ENCODE data around the gene TPP1.

Gene TPP1

DNA sequence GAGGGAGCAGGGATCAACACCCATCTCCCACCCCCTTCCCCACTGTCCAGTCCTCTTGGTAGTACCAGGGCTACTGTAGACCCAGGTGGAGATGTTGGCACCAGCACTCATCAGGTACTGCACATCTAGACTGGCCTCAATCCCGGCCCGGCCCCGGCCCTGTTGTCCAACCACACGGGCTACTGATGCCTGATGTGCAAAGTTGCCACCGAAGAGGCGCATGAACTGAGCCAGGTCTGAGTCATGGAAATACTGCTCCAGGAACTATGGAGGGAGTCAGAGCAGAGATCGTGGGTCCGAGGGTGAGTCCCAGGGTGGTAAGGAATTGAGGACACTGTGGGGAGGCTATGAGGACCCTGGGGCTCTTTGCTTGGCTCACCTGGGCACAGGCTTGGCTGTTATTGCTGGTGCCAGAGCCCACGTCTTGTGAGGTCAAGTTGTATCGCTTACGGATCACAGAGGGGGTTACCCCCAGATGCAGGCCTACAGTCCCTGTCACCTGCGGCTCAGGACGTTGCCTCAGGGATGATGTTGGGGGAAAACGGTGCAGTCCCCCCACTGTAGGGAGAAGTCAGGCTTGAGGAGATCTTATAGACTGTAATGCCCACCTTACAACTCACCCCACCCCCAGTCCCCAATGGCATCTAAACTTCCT is 2.5 kb downstream of the TPP1 start:
- H3K4me3 Mint-ChIP-seq, result peak overlapping the region; percentile 31
- peaks cover 15% of the 10 kb centered on the region for H3K4me1 Mint-ChIP-seq
- H3K27ac Mint-ChIP-seq, result no peak overlapping the region
- peaks cover 18% of the 10 kb centered on the region for H3K36me3 Mint-ChIP-seq
- no peaks in the 10 kb centered on the region for H3K9me3 Mint-ChIP-seq
- no peak for ATAC-seq (ENCODE audit: low read depth)
- H3K27me3 Mint-ChIP-seq, result no peaks in the 10 kb centered on the region
- DNase-seq (ENCODE audit: low spot score in 2 of 2), result no peak

DNA sequence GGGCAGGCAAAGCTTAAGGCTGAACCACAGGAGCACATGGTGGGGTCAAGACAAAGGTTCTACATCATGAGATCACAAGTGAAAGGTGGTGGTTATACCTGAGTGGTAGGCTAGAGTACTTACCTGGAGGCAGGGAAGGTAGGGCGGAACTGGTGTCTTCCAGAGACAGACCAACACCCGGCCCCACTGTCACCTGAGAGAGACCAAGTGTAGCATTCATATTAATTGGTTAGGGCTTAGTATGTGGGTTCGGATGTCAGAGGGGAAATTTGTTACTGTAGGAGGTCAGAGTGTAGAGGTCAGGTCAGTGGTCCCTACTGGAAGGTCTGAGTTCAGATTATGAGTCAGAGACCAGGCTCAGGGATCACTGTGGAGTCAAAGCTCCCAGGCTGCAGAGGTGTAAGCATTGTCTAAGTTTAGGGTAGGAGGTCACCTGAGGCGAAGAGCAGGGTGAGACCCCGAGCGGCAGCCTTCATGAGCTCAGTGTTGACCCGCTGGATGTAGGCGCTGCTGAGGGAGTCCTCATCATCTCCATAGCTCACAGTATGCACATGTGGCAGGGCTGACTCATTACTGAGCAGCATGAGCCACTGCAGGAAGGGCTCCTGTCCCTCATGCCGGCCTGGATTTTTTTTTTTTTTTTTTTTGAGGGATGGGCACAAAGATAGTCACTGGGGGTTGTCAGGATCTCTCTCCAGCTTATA is 3.2 kb downstream of the TPP1 start:
- peak overlapping the region; percentile 82 for H3K27ac Mint-ChIP-seq
- ATAC-seq (ENCODE audit: low read depth) (no peak), DNase-seq (ENCODE audit: low spot score in 2 of 2) (no peak)
- peaks cover 19% of the 10 kb centered on the region for H3K4me1 Mint-ChIP-seq
- no peak overlapping the region for H3K4me3 Mint-ChIP-seq
- H3K27me3 Mint-ChIP-seq, result no peaks in the 10 kb centered on the region
- H3K36me3 Mint-ChIP-seq, result peaks cover 18% of the 10 kb centered on the region
- H3K9me3 Mint-ChIP-seq, result no peaks in the 10 kb centered on the region

DNA sequence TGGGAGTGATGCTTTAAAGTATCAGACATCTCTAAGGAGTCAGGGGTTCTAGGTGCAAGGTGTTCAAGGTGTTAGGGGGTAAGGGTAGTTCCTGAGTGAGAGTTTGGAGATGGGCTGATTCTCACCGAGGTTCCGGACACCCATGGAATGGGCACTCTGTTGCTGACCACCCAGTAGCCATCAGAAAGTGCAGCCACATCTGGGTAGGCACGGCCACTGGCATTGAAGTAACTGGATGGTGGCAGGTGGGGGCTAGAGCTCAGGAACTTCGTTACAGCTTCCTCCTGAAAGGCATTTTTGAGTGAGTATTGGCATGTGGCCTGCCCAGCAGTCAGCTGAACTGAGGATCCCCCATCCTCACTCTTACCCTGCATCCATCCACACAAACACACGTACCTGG is 4.2 kb downstream of the TPP1 start:
- ATAC-seq (ENCODE audit: low read depth), result no peak
- H3K9me3 Mint-ChIP-seq, result no peaks in the 10 kb centered on the region
- H3K4me3 Mint-ChIP-seq, result no peak overlapping the region

DNA sequence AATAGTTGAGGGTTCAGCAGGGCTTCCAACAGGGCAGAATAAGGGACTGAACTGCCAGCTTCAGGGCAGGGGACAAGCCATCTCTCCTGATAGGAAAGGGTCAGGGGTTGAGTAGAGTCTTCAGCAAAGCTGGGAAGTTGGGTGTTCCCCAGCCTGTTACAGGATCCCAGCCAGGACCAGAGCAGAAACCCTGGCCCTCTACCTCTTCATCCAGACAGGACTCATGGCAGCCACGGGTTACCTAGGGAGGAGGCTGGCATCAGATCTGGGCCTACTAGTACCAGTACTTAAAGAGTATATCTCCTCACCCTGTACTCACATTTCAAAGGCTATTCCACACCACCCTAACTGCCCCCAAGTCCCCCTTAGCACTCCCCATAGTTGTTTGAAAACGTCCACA is 4.8 kb downstream of the TPP1 start:
- peaks cover 26% of the 10 kb centered on the region for H3K36me3 Mint-ChIP-seq
- no peaks in the 10 kb centered on the region for H3K27me3 Mint-ChIP-seq
- peaks cover 25% of the 10 kb centered on the region for H3K4me1 Mint-ChIP-seq
- ATAC-seq (ENCODE audit: low read depth), result no peak
- H3K27ac Mint-ChIP-seq, result no peak overlapping the region
- H3K4me3 Mint-ChIP-seq, result no peak overlapping the region
- no peak for DNase-seq (ENCODE audit: low spot score in 2 of 2)
- H3K9me3 Mint-ChIP-seq, result no peaks in the 10 kb centered on the region

More for the DNA sequence above, 4.2 kb downstream of the TPP1 start:
- Mint-ChIP-seq H3K4me1 (peaks cover 25% of the 10 kb centered on the region), H3K27me3 (no peaks in the 10 kb centered on the region), H3K36me3 (peaks cover 20% of the 10 kb centered on the region), H3K27ac (no peak overlapping the region)
- DNase-seq (ENCODE audit: low spot score in 2 of 2), result no peak

DNA sequence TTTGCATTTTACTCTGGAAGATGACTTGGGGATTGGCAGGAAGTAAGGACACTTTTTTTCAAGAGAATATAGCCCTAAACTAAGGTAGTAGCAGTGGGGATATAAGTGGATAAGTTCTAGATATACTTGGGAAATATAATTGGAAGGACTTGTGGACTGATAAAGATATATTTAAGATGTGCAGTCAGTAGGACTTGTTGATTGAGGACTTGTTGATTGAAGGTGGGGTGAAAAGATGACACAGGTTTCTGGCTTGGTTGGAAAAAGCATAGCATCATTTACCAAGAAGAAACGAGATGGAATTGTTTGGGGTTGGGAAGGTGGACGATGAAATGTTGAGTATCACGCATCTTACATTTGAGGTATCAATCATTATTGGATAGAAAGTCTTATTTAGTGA is 5.7 kb downstream of the TPP1 start:
- no peak for ATAC-seq (ENCODE audit: low read depth)
- no peak overlapping the region for H3K27ac Mint-ChIP-seq
- no peak overlapping the region for H3K4me3 Mint-ChIP-seq
- peaks cover 33% of the 10 kb centered on the region for H3K36me3 Mint-ChIP-seq
- H3K4me1 Mint-ChIP-seq, result peaks cover 25% of the 10 kb centered on the region
- DNase-seq (ENCODE audit: low spot score in 2 of 2), result no peak
- no peaks in the 10 kb centered on the region for H3K9me3 Mint-ChIP-seq
- no peaks in the 10 kb centered on the region for H3K27me3 Mint-ChIP-seq

DNA sequence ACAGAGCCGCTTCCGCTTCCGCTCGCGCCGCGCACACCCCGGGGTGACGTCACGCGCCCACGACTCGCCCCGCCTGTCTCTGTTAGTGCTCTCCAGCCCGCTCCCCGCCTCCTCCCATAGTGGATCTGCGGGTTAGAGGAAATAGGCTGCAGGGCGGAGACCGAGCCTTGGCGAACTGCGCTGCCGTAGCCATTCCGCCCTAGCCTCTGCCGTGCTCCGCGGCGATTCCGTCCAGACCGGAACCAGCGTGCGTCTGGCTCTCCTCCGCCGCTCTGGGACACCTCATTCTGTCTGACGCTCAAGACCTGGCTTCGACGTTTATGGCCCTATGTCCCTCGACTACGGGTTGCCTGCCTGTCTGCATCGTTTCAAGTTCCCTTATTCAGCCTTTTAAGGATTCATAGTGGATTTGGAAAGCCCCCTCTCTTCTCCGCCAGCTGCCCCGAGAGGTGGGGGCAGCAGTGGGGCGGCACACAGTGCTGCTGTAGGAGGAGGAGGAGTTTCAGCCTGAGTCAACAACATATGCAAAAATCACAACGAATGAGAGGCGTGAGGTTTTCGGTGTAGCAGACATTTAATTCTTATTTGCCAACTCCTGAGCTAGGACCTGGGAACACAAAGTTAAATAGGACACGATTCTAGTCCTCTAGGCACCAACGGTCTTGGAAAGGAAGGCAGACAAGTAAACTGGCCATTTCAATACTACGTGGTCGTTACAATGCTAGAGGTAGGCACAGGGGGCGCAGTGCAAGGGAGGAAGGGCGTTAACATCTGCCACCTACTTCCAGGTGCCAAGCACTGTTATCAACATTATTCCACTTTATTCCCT is 6.8 kb downstream of the TPP1 start, which contains the start of gene TAF10:
TAF10 (minus strand) TSS at position 4 of the 829 bp plus-strand sequence. CDS start 27 bp downstream, outside the sequence.
- ATAC-seq (ENCODE audit: low read depth) (peak; percentile 82), DNase-seq (ENCODE audit: low spot score in 2 of 2) (peak; percentile 88 to 91)
- Mint-ChIP-seq H3K9me3 (no peaks in the 10 kb centered on the region), H3K4me1 (peaks cover 26% of the 10 kb centered on the region), H3K27me3 (no peaks in the 10 kb centered on the region), H3K36me3 (peaks cover 36% of the 10 kb centered on the region), H3K27ac (no peak within 1 kb of the TSS), H3K4me3 (peak within 1 kb of the TSS; percentile 90)

DNA sequence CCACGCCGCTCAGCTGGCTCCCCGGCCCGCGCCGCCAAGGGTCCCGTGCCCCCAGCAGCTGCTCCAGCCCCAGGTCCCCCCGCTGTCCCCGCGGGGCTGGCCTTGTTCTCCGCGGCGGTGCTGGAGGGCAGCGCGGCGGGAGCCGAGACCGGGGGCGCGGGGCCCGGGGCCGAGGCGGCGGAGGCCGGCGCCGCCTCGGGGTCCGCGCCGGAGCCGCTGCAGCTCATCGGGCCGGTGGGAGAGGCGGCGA is 7.3 kb downstream of the TPP1 start:
- Mint-ChIP-seq H3K36me3 (peaks cover 38% of the 10 kb centered on the region), H3K27me3 (no peaks in the 10 kb centered on the region), H3K27ac (no peak overlapping the region), H3K4me1 (peaks cover 28% of the 10 kb centered on the region), H3K9me3 (no peaks in the 10 kb centered on the region), H3K4me3 (peak overlapping the region; percentile 90)
- peak; percentile 4 for ATAC-seq (ENCODE audit: low read depth)
- no peak for DNase-seq (ENCODE audit: low spot score in 2 of 2)

DNA sequence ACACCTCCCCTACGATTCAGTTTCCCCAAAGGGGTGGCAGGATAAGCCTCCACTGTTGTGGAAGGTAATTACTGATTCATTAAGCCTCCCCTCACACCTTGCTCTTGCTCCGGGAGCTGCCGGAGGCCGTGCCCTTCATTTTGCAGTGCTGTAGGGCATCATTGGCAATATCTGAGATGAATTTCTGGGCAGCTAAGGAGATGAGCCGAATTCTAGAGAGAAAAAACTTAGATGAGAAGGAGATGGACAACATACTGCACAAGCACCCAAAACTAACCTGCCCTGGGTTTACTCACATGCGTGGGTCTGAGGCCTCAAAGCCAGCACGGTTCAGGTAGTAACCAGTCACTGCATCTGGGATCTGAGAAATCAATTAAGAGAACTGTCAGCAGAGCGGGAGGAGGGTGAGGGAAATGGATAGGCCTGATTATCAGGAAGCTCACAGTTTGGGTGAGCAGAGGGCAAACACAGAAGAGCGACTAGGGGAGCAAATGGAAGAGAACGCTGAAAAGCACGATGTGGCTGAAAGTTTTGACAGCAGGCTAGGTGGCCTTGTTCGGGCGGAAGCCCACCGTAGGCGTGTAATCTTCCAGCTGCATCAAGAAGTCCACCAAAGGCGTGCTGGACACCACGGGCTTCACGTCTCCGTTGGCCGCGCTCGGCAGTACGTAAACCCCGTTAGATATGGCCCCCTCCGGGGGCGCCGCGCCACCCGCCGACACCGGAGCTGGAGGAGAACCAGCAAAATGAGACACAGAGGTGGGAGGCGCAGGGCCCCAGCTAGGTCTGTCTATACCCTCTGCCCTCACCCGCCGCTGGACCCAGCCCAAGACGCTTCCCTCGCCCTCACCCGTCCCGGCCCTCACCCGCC is 7.9 kb downstream of the TPP1 start:
- peak overlapping the region; percentile 90 for H3K4me3 Mint-ChIP-seq
- no peak for DNase-seq (ENCODE audit: low spot score in 2 of 2)

DNA sequence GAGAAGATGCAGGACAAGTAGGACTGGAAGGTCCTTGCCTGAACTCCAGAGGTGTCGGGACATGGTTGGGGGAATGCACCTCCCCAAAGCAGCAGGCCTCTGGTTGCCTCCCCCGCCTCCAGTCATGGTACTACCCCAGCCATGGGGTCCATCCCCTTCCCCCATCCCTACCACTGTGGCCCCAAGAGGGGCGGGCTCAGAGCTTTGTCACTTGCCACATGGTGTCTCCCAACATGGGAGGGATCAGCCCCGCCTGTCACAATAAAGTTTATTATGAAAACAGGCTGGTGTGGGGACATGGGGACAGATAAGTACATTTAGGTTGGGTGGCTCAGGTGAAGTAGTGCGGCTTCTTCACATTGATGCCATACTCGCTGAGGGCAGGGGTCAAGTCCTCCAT is 8.6 kb downstream of the TPP1 start:
- Mint-ChIP-seq H3K9me3 (no peaks in the 10 kb centered on the region), H3K27me3 (no peaks in the 10 kb centered on the region), H3K36me3 (peaks cover 29% of the 10 kb centered on the region), H3K4me3 (peak overlapping the region; percentile 90), H3K4me1 (peaks cover 27% of the 10 kb centered on the region), H3K27ac (no peak overlapping the region)
- ATAC-seq (ENCODE audit: low read depth) (no peak), DNase-seq (ENCODE audit: low spot score in 2 of 2) (no peak)

More for the DNA sequence above, 7.9 kb downstream of the TPP1 start:
- H3K9me3 Mint-ChIP-seq, result no peaks in the 10 kb centered on the region
- no peak overlapping the region for H3K27ac Mint-ChIP-seq
- H3K36me3 Mint-ChIP-seq, result peaks cover 34% of the 10 kb centered on the region
- no peak for ATAC-seq (ENCODE audit: low read depth)
- H3K4me1 Mint-ChIP-seq, result peaks cover 27% of the 10 kb centered on the region
- H3K27me3 Mint-ChIP-seq, result no peaks in the 10 kb centered on the region

DNA sequence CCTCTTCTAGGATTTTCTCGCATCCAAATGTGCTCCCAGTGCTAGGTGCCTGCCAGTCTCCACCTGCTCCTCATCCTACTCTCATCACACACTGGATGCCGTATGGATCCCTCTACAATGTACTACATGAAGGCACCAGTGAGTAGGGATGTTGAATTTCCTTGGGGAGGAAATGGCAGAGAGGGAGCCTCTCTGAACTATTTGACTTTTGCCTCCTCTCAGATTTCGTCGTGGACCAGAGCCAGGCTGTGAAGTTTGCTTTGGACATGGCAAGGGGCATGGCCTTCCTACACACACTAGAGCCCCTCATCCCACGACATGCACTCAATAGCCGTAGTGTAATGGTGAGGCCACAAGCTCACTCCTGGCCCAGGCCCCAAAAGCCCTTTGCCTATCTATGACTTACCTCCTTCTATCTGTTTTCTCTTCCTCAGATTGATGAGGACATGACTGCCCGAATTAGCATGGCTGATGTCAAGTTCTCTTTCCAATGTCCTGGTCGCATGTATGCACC is 9.7 kb downstream of the TPP1 start:
- H3K9me3 Mint-ChIP-seq, result no peaks in the 10 kb centered on the region
- no peaks in the 10 kb centered on the region for H3K27me3 Mint-ChIP-seq
- DNase-seq (ENCODE audit: low spot score in 2 of 2) (no peak), ATAC-seq (ENCODE audit: low read depth) (no peak)
- no peak overlapping the region for H3K4me3 Mint-ChIP-seq
- peaks cover 23% of the 10 kb centered on the region for H3K4me1 Mint-ChIP-seq
- H3K27ac Mint-ChIP-seq, result peak overlapping the region; percentile 73
- H3K36me3 Mint-ChIP-seq, result peaks cover 20% of the 10 kb centered on the region

DNA sequence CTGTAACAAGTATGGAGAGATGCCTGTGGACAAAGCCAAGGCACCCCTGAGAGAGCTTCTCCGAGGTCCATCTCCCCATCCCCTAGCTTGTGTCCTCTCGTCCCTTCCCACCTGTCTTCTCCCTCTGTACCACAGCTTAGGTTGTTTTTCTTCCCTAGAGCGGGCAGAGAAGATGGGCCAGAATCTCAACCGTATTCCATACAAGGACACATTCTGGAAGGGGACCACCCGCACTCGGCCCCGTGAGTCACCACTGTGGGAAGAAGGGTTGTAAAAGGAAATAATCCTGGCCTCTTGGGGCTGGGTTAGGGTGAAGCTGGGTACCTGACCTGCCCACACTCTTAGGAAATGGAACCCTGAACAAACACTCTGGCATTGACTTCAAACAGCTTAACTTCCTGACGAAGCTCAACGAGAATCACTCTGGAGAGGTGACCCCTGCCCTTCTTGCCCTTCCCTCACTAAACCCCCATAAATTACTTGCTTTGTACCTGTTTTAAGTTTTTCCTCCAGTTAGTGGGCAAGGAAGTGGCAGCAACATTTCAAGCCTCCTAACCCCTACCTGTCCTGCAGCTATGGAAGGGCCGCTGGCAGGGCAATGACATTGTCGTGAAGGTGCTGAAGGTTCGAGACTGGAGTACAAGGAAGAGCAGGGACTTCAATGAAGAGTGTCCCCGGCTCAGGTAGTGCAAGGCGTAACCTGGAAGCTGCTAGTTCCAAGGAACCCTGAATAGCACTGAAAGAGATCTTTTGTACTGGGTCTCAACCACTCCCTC is 10.3 kb downstream of the TPP1 start:
- DNase-seq (ENCODE audit: low spot score in 2 of 2) (peak in 1 of 2 donors; percentile 7), ATAC-seq (ENCODE audit: low read depth) (no peak)
- Mint-ChIP-seq H3K36me3 (peaks cover 20% of the 10 kb centered on the region), H3K9me3 (no peaks in the 10 kb centered on the region), H3K27me3 (no peaks in the 10 kb centered on the region), H3K27ac (peak overlapping the region; percentile 73), H3K4me3 (no peak overlapping the region), H3K4me1 (peaks cover 23% of the 10 kb centered on the region)

DNA sequence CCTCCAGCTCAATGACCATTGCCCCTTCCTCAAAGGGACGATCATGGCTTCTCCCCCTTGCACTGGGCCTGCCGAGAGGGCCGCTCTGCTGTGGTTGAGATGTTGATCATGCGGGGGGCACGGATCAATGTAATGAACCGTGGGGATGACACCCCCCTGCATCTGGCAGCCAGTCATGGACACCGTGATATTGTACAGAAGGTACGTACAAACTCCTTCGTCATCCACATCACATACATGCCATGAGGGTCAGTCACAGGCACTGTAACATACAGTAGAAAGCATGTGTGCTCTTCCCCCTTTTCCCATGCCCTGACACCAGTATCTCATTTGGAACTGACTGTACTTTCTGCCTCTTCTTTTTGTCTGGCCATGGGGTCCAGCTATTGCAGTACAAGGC is 11.2 kb downstream of the TPP1 start:
- Mint-ChIP-seq H3K9me3 (no peaks in the 10 kb centered on the region), H3K27ac (no peak overlapping the region), H3K4me1 (peaks cover 23% of the 10 kb centered on the region), H3K27me3 (no peaks in the 10 kb centered on the region), H3K4me3 (no peak overlapping the region), H3K36me3 (peaks cover 20% of the 10 kb centered on the region)
- DNase-seq (ENCODE audit: low spot score in 2 of 2), result no peak
- no peak for ATAC-seq (ENCODE audit: low read depth)

Measured in memory B cell (primary cell).